Transverse colon (tissue), 4 donors: Measurements from ENCODE around the gene FBXO41. TPM values are rescaled to one million over a fixed set of nuclear protein-coding genes. Genes with fewer than 3 reads are reported as not detected.

Source experiments
- DNase-seq: peaks from one replicate; pipeline ENCODE4 v3.0.0-alpha.2; 2019
- H3K27ac ChIP-seq, 4 donors: fragments of 200-600 bp; sonication (generic); 2 replicates each; pipeline ENCODE4 v1.5.1; 2016 to 2018; ENCODE audit warnings: inconsistent platforms in 4 of 4
- H3K27me3 ChIP-seq: fragments of 200-600 bp; sonication (generic); 2 replicates; pipeline ENCODE4 v1.5.1; 2017; ENCODE audit warnings: inconsistent platforms
- H3K36me3 ChIP-seq, 4 donors: fragments of 200-600 bp; sonication (generic); 2 replicates each; pipeline ENCODE4 v1.5.1; 2017 to 2019; ENCODE audit warnings: inconsistent platforms in 4 of 4
- H3K4me1 ChIP-seq, 4 donors: fragments of 200-600 bp; sonication (generic); 2 replicates each; pipeline ENCODE4 v1.5.1; 2017 to 2020; ENCODE audit warnings: inconsistent platforms in 4 of 4
- H3K4me3 ChIP-seq, 4 donors: fragments of 200-600 bp; sonication (generic); 1 replicate in 1 of 4; 2 replicates in 3 of 4; pipeline versions ENCODE4 v1.5.1 to v1.6.1; 2017 to 2019; ENCODE audit warnings: inconsistent platforms in 4 of 4
- H3K9me3 ChIP-seq, 2 donors: fragments of 200-600 bp; sonication (generic); 2 replicates each; pipeline ENCODE4 v1.5.1; 2017 to 2019; ENCODE audit warnings: inconsistent platforms in 2 of 2
- CTCF ChIP-seq, 5 experiments: fragments of 200-600 bp in 3 of 5; fragments of 450-650 bp in 2 of 5; sonication (generic) in 3 of 5; IDR thresholded peaks; 1 replicate in 2 of 5; 2 replicates in 3 of 5; pipeline ENCODE4 v1.5.1; 2016 to 2017; ENCODE audit warnings: antibody characterized with exemption in 5 of 5, inconsistent platforms in 3 of 5, mild to moderate bottlenecking in 2 of 5, moderate library complexity in 1 of 5
- EP300 ChIP-seq: sonication (generic); formaldehyde crosslinking; IDR thresholded peaks from one replicate; pipeline ENCODE4 v1.6.1; 2017; ENCODE audit warnings: antibody characterized with exemption, low read depth
- POLR2A ChIP-seq: fragments of 450-650 bp; IDR thresholded peaks from one replicate; pipeline ENCODE4 v1.6.1; 2016; ENCODE audit warnings: antibody characterized with exemption, mild to moderate bottlenecking, moderate library complexity
- POLR2AphosphoS5 ChIP-seq, 3 donors: sonication (generic); formaldehyde crosslinking; IDR thresholded peaks; one replicate each; pipeline ENCODE4 v1.6.1; 2016; ENCODE audit warnings: antibody characterized with exemption in 3 of 3
- WGBS, 2 donors: methylation state at CpG; one replicate each; pipeline ENCODE4 v1.1.5; 2018; ENCODE audit warnings: low coverage in 1 of 2; 5-methylcytosine and 5-hydroxymethylcytosine counted together
- in situ Hi-C, 4 donors: fragments of 200-750 bp; cut with MboI; loops; one replicate each; pipeline versions ENCODE4 v1.15.0 to v1.15.1; 2017; ENCODE audit warnings: low sequenced_read_pairs in 3 of 4, low pct_ligation_motif_present in 1 of 4, low pct_unique_long_range_greater_than_20kb in 1 of 4
- intact Hi-C: fragments of 100-400 bp; cut with DNase I; formaldehyde crosslinking; loops from one replicate; pipeline ENCODE4 v1.15.1; 2023; ENCODE audit warnings: low total_unique reads
- total RNA-seq, 4 donors: library from RNA; depleted of rRNA; stranded (reverse); fragments of >200 nt; gene quantifications; one replicate each; pipeline ENCODE4 v1.1.0, GENCODE V29; 2016

Gene FBXO41
- total RNA-seq, 4 donors from 2014 or later, result 1.4 to 10.0 (median 5.7) TPM

GRCh38 chr2:73253901-73254300 is 30.4 kb downstream of the FBXO41 start:
- no peak for DNase-seq
- intact Hi-C loops (no loop called here), in situ Hi-C loops (no loop called here)
- TF ChIP-seq POLR2A (no peak), CTCF (IDR thresholded peaks at IDR 0.05) (no peak), POLR2AphosphoS5 (IDR thresholded peaks at IDR 0.05) (no peak), EP300 (no peak)
- peaks cover 0 to 32% (median 14%) of the 10 kb centered on the region in 4 donors for H3K36me3 ChIP-seq
- no peaks in the 10 kb centered on the region for H3K4me1 ChIP-seq
- no peak overlapping the region for H3K4me3 ChIP-seq
- no peaks in the 10 kb centered on the region for H3K9me3 ChIP-seq
- H3K27ac ChIP-seq, result no peak overlapping the region
- no peaks in the 10 kb centered on the region for H3K27me3 ChIP-seq
- WGBS, 2 donors, result 91% methylated on average over 3 of the region's 3 CpGs; no CpG with 5 or more reads in 1 of the 2 donors

- WGBS, 2 donors, result 44 to 83% methylated on average over 1 to 2 of the region's 2 CpGs
- Histone ChIP-seq H3K4me1 (no peaks in the 10 kb centered on the region), H3K27me3 (no peaks in the 10 kb centered on the region), H3K36me3 (peaks cover 0 to 37% (median 17%) of the 10 kb centered on the region in 4 donors), H3K9me3 (no peaks in the 10 kb centered on the region), H3K27ac (no peak overlapping the region), H3K4me3 (no peak overlapping the region)
- in situ Hi-C loops (no loop called here), intact Hi-C loops (no loop called here)
- TF ChIP-seq CTCF (IDR thresholded peaks at IDR 0.05), result no peak
- TF ChIP-seq EP300, result no peak
- no peak for TF ChIP-seq POLR2AphosphoS5 (IDR thresholded peaks at IDR 0.05)
- no peak for TF ChIP-seq POLR2A
- no peak for DNase-seq
These were observed 30.9 kb downstream of the FBXO41 start for GRCh38 chr2:73253400-73253799.

GRCh38 chr2:73252238-73253027 is 31.8 kb downstream of the FBXO41 start:
- Histone ChIP-seq H3K4me3 (no peak overlapping the region), H3K36me3 (peaks cover 0 to 47% (median 24%) of the 10 kb centered on the region in 4 donors), H3K4me1 (no peaks in the 10 kb centered on the region), H3K27me3 (no peaks in the 10 kb centered on the region), H3K27ac (no peak overlapping the region), H3K9me3 (no peaks in the 10 kb centered on the region)
- in situ Hi-C loops (no loop called here), intact Hi-C loops (no loop called here)
- DNase-seq, result no peak
- TF ChIP-seq CTCF (IDR thresholded peaks at IDR 0.05) (no peak), EP300 (no peak), POLR2AphosphoS5 (IDR thresholded peaks at IDR 0.05) (no peak), POLR2A (no peak)
- WGBS, 2 donors, result 76 to 92% methylated on average over 2 to 17 of the region's 17 CpGs

GRCh38 chr2:73250872-73251846 is 33.1 kb downstream of the FBXO41 start:
- WGBS, 2 donors, result 94 to 100% methylated on average over 2 to 17 of the region's 17 CpGs
- no peak for DNase-seq
- Histone ChIP-seq H3K4me1 (no peaks in the 10 kb centered on the region), H3K36me3 (peaks cover 0 to 60% (median 29%) of the 10 kb centered on the region in 4 donors), H3K9me3 (no peaks in the 10 kb centered on the region), H3K27ac (no peak overlapping the region), H3K4me3 (no peak overlapping the region), H3K27me3 (no peaks in the 10 kb centered on the region)
- no peak for TF ChIP-seq POLR2AphosphoS5 (IDR thresholded peaks at IDR 0.05)
- no peak for TF ChIP-seq EP300
- intact Hi-C loops (no loop called here), in situ Hi-C loops (no loop called here)
